DND-41 (cell line): ENCODE results near the gene FADS2.

ENCODE experiments used
- ATAC-seq: fragments of 200-7000 bp; cut with Tn5 transposase; 3 replicates; pipeline ENCODE4 v1.9.1; 2021; ENCODE audit warnings: low read depth; ENCODE audit not compliant: insufficient read depth
- DNase-seq: peaks from one replicate; pipeline ENCODE4 v3.0.0-alpha.2; 2020
- H2AFZ ChIP-seq: 2 replicates; pipeline ENCODE4 v1.6.0; 2012; ENCODE audit warnings: low read depth, low read length
- H3K27ac ChIP-seq: 2 replicates; pipeline ENCODE4 v1.5.1; 2012; ENCODE audit warnings: low read length, inconsistent platforms
- H3K27me3 ChIP-seq: fragments of 200-600 bp; sonication (generic); 2 replicates; pipeline ENCODE4 v1.6.0; 2012; ENCODE audit warnings: low read length, mild to moderate bottlenecking, inconsistent platforms; ENCODE audit not compliant: insufficient read depth, poor library complexity
- H3K36me3 ChIP-seq: 2 replicates; pipeline ENCODE4 v1.5.1; 2012; ENCODE audit warnings: low read length, inconsistent platforms; ENCODE audit not compliant: insufficient read depth
- H3K4me1 ChIP-seq: 2 replicates; pipeline ENCODE4 v1.5.1; 2012; ENCODE audit warnings: mild to moderate bottlenecking, low read length; ENCODE audit not compliant: insufficient read depth
- H3K4me2 ChIP-seq: 2 replicates; pipeline ENCODE4 v1.6.0; 2012; ENCODE audit warnings: mild to moderate bottlenecking, moderate library complexity, low read length, inconsistent platforms; ENCODE audit not compliant: insufficient read depth
- H3K4me3 ChIP-seq, 2 experiments: fragments of 200-600 bp in 1 of 2; shearing (Covaris generic) in 1 of 2; 2 replicates each; pipeline ENCODE4 v1.5.1; 2012 to 2016; ENCODE audit warnings: inconsistent platforms in 2 of 2, low read length in 2 of 2, mild to moderate bottlenecking in 2 of 2, low read depth in 1 of 2, moderate library complexity in 1 of 2
- H3K79me2 ChIP-seq: 2 replicates; pipeline ENCODE4 v1.6.0; 2012; ENCODE audit warnings: low read length, inconsistent platforms; ENCODE audit not compliant: insufficient read depth
- H3K9ac ChIP-seq: 2 replicates; pipeline ENCODE4 v1.6.0; 2012; ENCODE audit warnings: low read depth, mild to moderate bottlenecking, inconsistent platforms, low read length, moderate library complexity
- H3K9me3 ChIP-seq: 2 replicates; pipeline ENCODE4 v1.5.1; 2012; ENCODE audit warnings: low read length, moderate library complexity, mild to moderate bottlenecking, inconsistent platforms; ENCODE audit not compliant: insufficient read depth, severe bottlenecking
- H4K20me1 ChIP-seq: 2 replicates; pipeline ENCODE4 v1.6.0; 2012; ENCODE audit warnings: low read length; ENCODE audit not compliant: insufficient read depth
- EZH2 ChIP-seq: IDR thresholded peaks from 3 replicates; pipeline ENCODE4 v1.6.1; 2012; ENCODE audit warnings: borderline replicate concordance, low read depth, mild to moderate bottlenecking, moderate library complexity, low read length, inconsistent platforms; ENCODE audit not compliant: severe bottlenecking
- TF ChIP-seq, protein P1 (sequence below): IDR thresholded peaks from 2 replicates; pipeline ENCODE4 v1.5.1; 2012; ENCODE audit warnings: borderline replicate concordance, low read length, moderate library complexity, mild to moderate bottlenecking; ENCODE audit not compliant: poor library complexity, severe bottlenecking; ENCODE audit errors: extremely low read depth

The FADS2 gene

DNA sequence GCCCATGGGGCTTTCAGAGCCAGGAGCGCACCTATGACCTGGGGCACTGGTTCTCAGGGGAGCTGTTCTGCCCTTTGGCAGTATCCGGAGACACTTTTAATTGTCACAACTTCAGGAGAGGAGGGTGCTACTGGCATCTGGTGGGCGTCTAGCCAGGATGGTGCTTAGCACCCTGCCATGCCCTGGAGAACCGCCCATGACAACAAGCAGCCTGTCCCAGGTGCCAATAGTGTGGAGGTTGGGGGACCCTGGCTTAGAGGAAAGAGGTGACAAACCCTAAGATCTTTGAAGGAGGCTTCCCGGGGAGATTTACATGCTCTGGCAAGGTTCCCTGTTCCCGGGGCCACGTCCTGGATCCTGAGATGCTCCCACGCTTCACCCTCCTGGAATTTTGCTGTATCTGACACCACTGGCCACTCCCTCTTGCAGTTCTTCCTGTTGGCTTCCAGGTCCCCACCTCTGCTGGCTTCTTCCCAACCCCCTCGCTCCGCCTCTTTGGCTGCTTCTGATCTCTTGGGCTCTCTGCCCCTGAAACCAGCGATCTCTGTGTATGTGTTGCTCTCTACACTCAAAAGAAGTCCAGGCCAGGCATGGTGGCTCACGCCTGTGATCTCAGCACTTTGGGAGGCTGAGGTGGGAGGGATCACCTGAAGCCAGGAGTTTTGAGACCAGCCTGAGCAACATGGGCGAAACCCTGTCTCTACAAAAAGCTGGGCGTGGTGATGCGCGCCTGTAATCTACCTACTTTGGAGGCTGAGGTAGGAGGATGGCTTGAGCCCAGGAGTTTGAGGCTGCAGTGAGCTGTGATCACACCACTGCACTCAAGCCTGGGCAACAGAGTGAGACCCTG is 32.2 kb downstream of the FADS2 start:
- Histone ChIP-seq H3K79me2 (0 out of 2 replicates have a peak, but pooled peaks cover under 1% of the 10 kb centered on the region), H4K20me1 (peaks cover 37% of the 10 kb centered on the region), H3K9me3 (no peaks in the 10 kb centered on the region), H3K4me3 (no peak overlapping the region), H3K4me1 (no peaks in the 10 kb centered on the region), H3K4me2 (no peak overlapping the region), H3K9ac (no peak overlapping the region), H2AFZ (no peak overlapping the region), H3K36me3 (peaks cover 95% of the 10 kb centered on the region), H3K27me3 (no peaks in the 10 kb centered on the region), H3K27ac (no peak overlapping the region)
- ATAC-seq, result no peak
- DNase-seq, result no peak
- TF ChIP-seq, protein P1, sequence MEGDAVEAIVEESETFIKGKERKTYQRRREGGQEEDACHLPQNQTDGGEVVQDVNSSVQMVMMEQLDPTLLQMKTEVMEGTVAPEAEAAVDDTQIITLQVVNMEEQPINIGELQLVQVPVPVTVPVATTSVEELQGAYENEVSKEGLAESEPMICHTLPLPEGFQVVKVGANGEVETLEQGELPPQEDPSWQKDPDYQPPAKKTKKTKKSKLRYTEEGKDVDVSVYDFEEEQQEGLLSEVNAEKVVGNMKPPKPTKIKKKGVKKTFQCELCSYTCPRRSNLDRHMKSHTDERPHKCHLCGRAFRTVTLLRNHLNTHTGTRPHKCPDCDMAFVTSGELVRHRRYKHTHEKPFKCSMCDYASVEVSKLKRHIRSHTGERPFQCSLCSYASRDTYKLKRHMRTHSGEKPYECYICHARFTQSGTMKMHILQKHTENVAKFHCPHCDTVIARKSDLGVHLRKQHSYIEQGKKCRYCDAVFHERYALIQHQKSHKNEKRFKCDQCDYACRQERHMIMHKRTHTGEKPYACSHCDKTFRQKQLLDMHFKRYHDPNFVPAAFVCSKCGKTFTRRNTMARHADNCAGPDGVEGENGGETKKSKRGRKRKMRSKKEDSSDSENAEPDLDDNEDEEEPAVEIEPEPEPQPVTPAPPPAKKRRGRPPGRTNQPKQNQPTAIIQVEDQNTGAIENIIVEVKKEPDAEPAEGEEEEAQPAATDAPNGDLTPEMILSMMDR, result no peak
- TF ChIP-seq EZH2, result no peak

DNA sequence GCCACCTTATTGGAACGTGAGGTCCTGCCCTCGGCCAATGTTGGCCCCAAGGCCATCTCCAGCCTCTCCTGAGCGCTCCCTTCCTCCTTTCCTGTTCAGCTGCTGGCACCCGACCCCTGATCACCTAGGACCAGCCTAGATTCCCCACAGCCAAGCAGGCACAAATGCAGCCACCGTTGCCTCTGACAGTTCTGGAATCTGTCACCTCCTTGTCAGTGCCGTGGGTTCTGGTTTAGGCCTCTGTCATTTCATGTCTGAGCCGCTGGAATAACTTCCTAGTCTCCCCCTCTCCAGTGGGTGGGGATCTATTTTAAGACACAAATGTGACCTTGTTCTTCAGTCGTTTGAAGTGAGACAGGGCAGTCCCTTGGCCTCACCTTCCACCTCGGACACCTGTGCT is 33.5 kb downstream of the FADS2 start:
- Histone ChIP-seq H2AFZ (no peak overlapping the region), H3K36me3 (peaks cover 95% of the 10 kb centered on the region), H3K4me1 (no peaks in the 10 kb centered on the region), H4K20me1 (peaks cover 25% of the 10 kb centered on the region), H3K79me2 (no peaks in the 10 kb centered on the region), H3K4me3 (no peak overlapping the region), H3K4me2 (no peak overlapping the region), H3K27me3 (no peaks in the 10 kb centered on the region), H3K9me3 (no peaks in the 10 kb centered on the region), H3K27ac (no peak overlapping the region), H3K9ac (no peak overlapping the region)
- no peak for DNase-seq
- TF ChIP-seq EZH2, result no peak
- TF ChIP-seq, protein P1, result no peak
- ATAC-seq, result no peak

DNA sequence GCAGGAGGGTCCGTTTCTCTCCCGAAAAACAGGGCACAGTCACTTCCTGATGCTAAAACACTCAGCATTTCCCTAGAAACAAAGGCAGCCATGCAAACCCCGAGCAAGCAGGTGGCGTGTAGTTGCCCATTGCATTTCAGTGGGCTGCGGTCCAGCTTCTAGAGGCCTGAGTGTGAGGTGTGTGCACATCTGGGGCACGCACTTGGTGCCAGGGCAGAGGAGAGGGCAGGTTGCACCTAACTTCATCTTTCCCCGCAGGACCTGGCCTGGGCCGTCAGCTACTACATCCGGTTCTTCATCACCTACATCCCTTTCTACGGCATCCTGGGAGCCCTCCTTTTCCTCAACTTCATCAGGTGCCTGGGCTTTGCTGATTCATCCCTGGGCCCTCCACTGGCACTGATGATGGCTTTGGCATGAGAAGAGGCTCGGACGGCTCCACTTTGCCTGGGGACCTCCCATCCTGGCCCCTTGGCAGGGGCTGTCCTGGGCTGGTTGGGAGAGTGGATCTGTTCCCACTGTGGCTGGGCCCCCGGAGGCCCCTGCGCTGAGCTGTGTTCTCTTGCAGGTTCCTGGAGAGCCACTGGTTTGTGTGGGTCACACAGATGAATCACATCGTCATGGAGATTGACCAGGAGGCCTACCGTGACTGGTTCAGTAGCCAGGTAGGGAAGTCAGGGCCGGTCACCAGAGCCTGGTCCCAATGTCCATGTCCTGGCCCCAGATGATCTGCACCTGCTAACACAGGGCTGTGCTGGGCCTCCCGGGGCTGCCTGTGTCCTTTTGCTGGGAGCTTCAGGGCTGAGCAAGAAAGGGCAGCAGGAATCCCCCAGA is 34.8 kb downstream of the FADS2 start:
- ATAC-seq, result no peak
- Histone ChIP-seq H2AFZ (no peak overlapping the region), H3K4me2 (no peak overlapping the region), H3K27ac (no peak overlapping the region), H3K36me3 (peaks cover 85% of the 10 kb centered on the region), H3K79me2 (no peaks in the 10 kb centered on the region), H3K27me3 (no peaks in the 10 kb centered on the region), H3K4me3 (no peak overlapping the region), H3K9me3 (no peaks in the 10 kb centered on the region), H4K20me1 (peaks cover 21% of the 10 kb centered on the region), H3K9ac (no peak overlapping the region), H3K4me1 (no peaks in the 10 kb centered on the region)
- no peak for TF ChIP-seq EZH2
- TF ChIP-seq, protein P1, result no peak
- no peak for DNase-seq
